ENCODE data around the gene ERICH3. TPM values are rescaled to one million over a fixed set of nuclear protein-coding genes. Genes with fewer than 3 reads are reported as not detected.

Gene ERICH3
- total and polyA plus RNA-seq, 9 of the 15 experiments (the other 6 are each of a cell fraction or from before 2014, with no cell fraction given): not detected

DNA sequence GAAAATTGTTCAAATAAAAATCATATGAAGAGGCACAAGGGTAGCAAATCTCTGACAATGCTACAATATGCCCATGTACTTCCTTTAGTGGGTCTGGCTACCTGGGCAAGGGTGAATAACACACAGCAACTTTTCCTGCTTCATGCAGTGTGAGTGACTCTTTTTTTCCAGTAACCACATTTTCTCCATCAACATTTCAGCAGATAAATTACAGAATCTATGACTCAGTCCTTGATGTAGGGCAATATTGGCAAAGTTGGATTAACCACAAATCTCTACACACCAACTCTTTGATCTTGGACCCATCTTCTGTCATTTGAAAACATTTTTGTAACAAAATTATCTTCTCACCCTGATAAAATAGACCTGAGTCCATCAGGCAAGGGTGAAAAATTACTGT lies 31.7 kb downstream of the ERICH3 start:
- no TSS peak for BruUV-seq (replicated peaks)
- H3K9ac ChIP-seq (ENCODE audit: insufficient read depth in 1 of 2, low read depth in 2 of 2, low read length in 2 of 2): no peak overlapping the region
- POLR2A ChIA-PET: no interaction called here
- DNase-seq (ENCODE audit: extremely low read depth in 1 of 4, low spot score in 3 of 4) (no peak), FAIRE-seq (no peak), ATAC-seq (no peak)
- H3K4me3 ChIP-seq: no peak overlapping the region
- H2AFZ ChIP-seq (ENCODE audit: low read depth, low read length): no peak overlapping the region
- no peaks in the 10 kb centered on the region for H3K4me1 ChIP-seq (replicated peaks in 1 of 2; ENCODE audit: control insufficient read depth in 2 of 2, insufficient read depth in 2 of 2, low read length in 2 of 2)
- CTCF ChIA-PET (ENCODE audit: low intra/inter-chr PET ratio): no interaction called here
- H3K36me3 ChIP-seq (ENCODE audit: control insufficient read depth, insufficient read depth, low read length): no peaks in the 10 kb centered on the region
- H3K4me2 ChIP-seq (ENCODE audit: insufficient read depth, low read length): no peak overlapping the region
- H4K20me1 ChIP-seq (replicated peaks; ENCODE audit: control insufficient read depth, insufficient read depth, low read length): no peaks in the 10 kb centered on the region
- no peaks in the 10 kb centered on the region for H3K9me1 ChIP-seq (ENCODE audit: control insufficient read depth, insufficient read depth, low read length)
- no peaks in the 10 kb centered on the region for H3K79me2 ChIP-seq (ENCODE audit: control insufficient read depth, insufficient read depth, low read length)
- intact Hi-C loops (cut with micrococcal nuclease) (no loop called here), in situ Hi-C loops (cut with MboI) (no loop called here)
- H3K27me3 ChIP-seq (ENCODE audit: control insufficient read depth in 2 of 2, insufficient read depth in 2 of 2, low read length in 2 of 2): no peaks in the 10 kb centered on the region
- no peaks in the 10 kb centered on the region for H3K9me3 ChIP-seq (replicated peaks; ENCODE audit: control insufficient read depth, insufficient read depth, low read depth, low read length)
- no peak overlapping the region for H3K27ac ChIP-seq (ENCODE audit: extremely low read depth, low read depth, low read length)
- TF ChIP-seq, protein P1, sequence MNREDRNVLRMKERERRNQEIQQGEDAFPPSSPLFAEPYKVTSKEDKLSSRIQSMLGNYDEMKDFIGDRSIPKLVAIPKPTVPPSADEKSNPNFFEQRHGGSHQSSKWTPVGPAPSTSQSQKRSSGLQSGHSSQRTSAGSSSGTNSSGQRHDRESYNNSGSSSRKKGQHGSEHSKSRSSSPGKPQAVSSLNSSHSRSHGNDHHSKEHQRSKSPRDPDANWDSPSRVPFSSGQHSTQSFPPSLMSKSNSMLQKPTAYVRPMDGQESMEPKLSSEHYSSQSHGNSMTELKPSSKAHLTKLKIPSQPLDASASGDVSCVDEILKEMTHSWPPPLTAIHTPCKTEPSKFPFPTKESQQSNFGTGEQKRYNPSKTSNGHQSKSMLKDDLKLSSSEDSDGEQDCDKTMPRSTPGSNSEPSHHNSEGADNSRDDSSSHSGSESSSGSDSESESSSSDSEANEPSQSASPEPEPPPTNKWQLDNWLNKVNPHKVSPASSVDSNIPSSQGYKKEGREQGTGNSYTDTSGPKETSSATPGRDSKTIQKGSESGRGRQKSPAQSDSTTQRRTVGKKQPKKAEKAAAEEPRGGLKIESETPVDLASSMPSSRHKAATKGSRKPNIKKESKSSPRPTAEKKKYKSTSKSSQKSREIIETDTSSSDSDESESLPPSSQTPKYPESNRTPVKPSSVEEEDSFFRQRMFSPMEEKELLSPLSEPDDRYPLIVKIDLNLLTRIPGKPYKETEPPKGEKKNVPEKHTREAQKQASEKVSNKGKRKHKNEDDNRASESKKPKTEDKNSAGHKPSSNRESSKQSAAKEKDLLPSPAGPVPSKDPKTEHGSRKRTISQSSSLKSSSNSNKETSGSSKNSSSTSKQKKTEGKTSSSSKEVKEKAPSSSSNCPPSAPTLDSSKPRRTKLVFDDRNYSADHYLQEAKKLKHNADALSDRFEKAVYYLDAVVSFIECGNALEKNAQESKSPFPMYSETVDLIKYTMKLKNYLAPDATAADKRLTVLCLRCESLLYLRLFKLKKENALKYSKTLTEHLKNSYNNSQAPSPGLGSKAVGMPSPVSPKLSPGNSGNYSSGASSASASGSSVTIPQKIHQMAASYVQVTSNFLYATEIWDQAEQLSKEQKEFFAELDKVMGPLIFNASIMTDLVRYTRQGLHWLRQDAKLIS (CRISPR knock-in tag; IDR thresholded peaks at IDR 0.05): no peak
- TF ChIP-seq ZNF165 (CRISPR knock-in tag; IDR thresholded peaks at IDR 0.05; ENCODE audit: borderline replicate concordance) (no peak), SRSF3 (IDR thresholded peaks at IDR 0.05; ENCODE audit: insufficient read depth, low read length) (no peak)
- TF ChIP-seq, protein P2, sequence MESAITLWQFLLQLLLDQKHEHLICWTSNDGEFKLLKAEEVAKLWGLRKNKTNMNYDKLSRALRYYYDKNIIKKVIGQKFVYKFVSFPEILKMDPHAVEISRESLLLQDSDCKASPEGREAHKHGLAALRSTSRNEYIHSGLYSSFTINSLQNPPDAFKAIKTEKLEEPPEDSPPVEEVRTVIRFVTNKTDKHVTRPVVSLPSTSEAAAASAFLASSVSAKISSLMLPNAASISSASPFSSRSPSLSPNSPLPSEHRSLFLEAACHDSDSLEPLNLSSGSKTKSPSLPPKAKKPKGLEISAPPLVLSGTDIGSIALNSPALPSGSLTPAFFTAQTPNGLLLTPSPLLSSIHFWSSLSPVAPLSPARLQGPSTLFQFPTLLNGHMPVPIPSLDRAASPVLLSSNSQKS (CRISPR knock-in tag; IDR thresholded peaks at IDR 0.05): no peak
